ENCODE measurements around the gene FBXO42. TPM values are rescaled to one million over a fixed set of nuclear protein-coding genes. Genes with fewer than 3 reads are reported as not detected.

Gene FBXO42
- total RNA-seq, 1 donor = 18.6 TPM

GRCh38 chr1:16286122-16286521 is 66.2 kb downstream of the FBXO42 start:
- DNase-seq (ENCODE audit: low read depth) = no peak
- no peak for TF ChIP-seq CTCF (IDR thresholded peaks at IDR 0.05; ENCODE audit: insufficient read depth, low read length)
- H3K4me3 ChIP-seq (ENCODE audit: low read depth, low read length) = no peak overlapping the region

- DNase-seq (ENCODE audit: low read depth) = no peak
- H3K4me3 ChIP-seq (ENCODE audit: low read depth, low read length) = no peak overlapping the region
- no peak for TF ChIP-seq CTCF (IDR thresholded peaks at IDR 0.05; ENCODE audit: insufficient read depth, low read length)
These were observed 70.5 kb downstream of the FBXO42 start for GRCh38 chr1:16281765-16282164.

- no peak overlapping the region for H3K4me3 ChIP-seq (ENCODE audit: low read depth, low read length)
- DNase-seq (ENCODE audit: low read depth) = no peak
- no peak for TF ChIP-seq CTCF (IDR thresholded peaks at IDR 0.05; ENCODE audit: insufficient read depth, low read length)
These were observed 73.1 kb downstream of the FBXO42 start for GRCh38 chr1:16279186-16279585.

GRCh38 chr1:16276302-16277030 is 75.8 kb downstream of the FBXO42 start:
- no peak overlapping the region for H3K4me3 ChIP-seq (ENCODE audit: low read depth, low read length)
- TF ChIP-seq CTCF (IDR thresholded peaks at IDR 0.05; ENCODE audit: insufficient read depth, low read length) = no peak
- no peak for DNase-seq (ENCODE audit: low read depth)

GRCh38 chr1:16275591-16275990 is 76.7 kb downstream of the FBXO42 start:
- no peak for TF ChIP-seq CTCF (IDR thresholded peaks at IDR 0.05; ENCODE audit: insufficient read depth, low read length)
- H3K4me3 ChIP-seq (ENCODE audit: low read depth, low read length) = no peak overlapping the region
- DNase-seq (ENCODE audit: low read depth) = no peak

- no peak for TF ChIP-seq CTCF (IDR thresholded peaks at IDR 0.05; ENCODE audit: insufficient read depth, low read length)
- DNase-seq (ENCODE audit: low read depth) = peak; percentile 47
These were observed 84.5 kb downstream of the FBXO42 start for GRCh38 chr1:16267690-16268180.

More at GRCh38 chr1:16267690-16268180, 84.5 kb downstream of the FBXO42 start:
- no peak overlapping the region for H3K4me3 ChIP-seq (ENCODE audit: low read depth, low read length)

Measured in fibroblast of the aortic adventitia (primary cell).